Measurements from ENCODE around the gene EIF4G3.
A peak's percentile ranks its signal among the peaks of the same experiment; 100 is the strongest.

EIF4G3 gene

DNA sequence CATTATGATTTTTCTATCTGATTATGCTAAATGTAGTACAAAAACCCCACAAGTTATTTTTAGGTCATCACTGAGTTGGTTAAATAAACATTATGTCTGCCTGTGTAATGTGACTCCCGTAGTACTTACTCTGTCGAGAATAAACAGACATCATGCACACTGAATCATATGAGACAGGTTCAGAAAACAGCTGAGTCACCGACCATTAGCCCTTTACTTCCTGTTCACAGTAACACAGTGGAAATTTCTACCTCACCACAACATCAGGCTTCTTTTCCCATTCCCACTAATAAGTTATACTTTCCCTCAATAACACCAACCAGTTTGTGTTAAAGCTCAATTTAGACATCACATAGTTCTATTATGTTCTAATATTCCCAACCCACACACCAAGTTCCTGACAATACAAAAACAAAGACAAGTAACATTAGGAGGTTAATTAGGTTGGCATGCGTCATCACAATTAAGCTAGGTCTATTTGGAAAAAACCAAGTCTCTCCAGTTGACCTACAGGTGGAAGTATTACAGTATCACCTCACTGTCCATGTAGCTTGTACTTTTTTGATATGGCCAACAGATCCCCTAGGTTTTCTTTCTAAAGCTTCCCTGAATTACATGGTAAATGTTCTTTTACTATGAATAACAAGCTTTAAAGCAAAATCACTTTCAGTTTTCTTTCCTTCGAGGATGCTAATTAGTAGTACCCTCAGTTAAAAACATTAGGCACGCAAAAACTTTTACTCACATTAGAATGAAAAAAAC is 154.2 kb downstream of the EIF4G3 start:
- peak overlapping the region; percentile 10 for H3K4me3 ChIP-seq (ENCODE audit: low read length)

DNA sequence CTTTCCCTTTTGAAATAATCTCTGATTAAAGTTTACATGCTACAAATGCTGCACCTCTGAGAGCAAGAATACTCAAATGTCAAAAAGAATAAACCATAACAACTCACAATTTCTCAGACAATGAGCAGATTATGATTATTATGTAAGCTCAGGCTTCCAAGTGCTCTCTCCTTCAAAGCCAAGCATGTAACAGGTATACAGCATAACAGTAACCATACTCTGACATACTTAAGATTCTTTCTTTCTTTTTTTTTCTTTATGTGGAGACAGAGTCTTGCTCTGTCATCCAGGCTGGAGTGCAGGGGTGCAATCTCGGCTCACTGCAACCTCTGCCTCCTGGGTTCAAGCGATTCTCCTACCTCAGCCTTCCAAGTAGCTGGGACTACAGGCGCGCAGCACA is 155.4 kb downstream of the EIF4G3 start:
- Histone ChIP-seq H3K9ac (ENCODE audit: low read length) (no peak overlapping the region), H3K4me1 (ENCODE audit: control insufficient read depth, insufficient read depth, low read length) (peaks cover 19% of the 10 kb centered on the region), H3K27me3 (ENCODE audit: control insufficient read depth, insufficient read depth, low read length) (no peaks in the 10 kb centered on the region), H3K27ac (ENCODE audit: low read depth, low read length) (no peak overlapping the region), H3K36me3 (ENCODE audit: control insufficient read depth, insufficient read depth, low read length) (no peaks in the 10 kb centered on the region), H3K4me3 (ENCODE audit: low read length) (no peak overlapping the region)

More for the DNA sequence above, 154.2 kb downstream of the EIF4G3 start:
- Histone ChIP-seq H3K9ac (ENCODE audit: low read length) (no peak overlapping the region), H3K4me1 (ENCODE audit: control insufficient read depth, insufficient read depth, low read length) (peaks cover 19% of the 10 kb centered on the region), H3K36me3 (ENCODE audit: control insufficient read depth, insufficient read depth, low read length) (no peaks in the 10 kb centered on the region), H3K27ac (ENCODE audit: low read depth, low read length) (peak overlapping the region; percentile 89), H3K27me3 (ENCODE audit: control insufficient read depth, insufficient read depth, low read length) (no peaks in the 10 kb centered on the region)

DNA sequence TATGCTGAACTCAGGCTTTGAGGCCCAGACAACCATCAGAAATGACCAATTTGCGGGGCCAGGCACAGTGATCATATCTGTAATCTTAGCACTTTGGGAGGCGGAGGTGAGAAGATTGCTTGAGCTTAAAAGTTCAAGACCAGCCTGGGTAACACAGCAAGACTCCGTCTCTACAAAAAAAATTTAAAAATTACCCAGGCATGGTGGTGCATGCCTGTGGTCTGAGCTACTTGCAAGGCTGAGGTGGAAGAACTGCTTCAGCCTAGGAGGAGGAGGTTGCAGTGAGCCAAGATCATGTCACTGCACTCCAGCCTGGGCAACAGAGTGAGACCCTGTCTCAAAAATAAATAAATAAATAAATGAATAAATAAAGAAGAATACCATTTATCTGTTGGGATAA is 156.5 kb downstream of the EIF4G3 start:
- H3K27me3 ChIP-seq (ENCODE audit: control insufficient read depth, insufficient read depth, low read length): no peaks in the 10 kb centered on the region
- H3K36me3 ChIP-seq (ENCODE audit: control insufficient read depth, insufficient read depth, low read length): no peaks in the 10 kb centered on the region

DNA sequence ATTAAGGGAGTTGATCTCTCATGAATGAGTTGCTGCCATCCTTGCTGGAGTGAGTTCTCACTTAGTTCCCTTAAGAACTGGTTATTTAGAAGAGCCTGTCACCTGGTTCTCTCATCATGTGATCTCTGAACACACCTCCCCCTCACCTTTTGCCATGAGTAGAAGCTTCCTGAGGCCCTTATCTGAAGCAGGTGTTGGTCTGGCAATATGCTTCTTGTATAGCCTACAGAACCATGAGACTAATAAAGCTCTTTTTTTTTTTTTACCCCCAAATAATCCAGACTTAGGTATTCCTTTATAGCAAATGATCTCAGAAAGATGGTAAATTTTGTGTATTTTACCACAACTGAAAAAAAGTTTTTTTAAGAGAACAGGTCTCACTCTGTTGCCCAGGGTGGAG is 158.0 kb downstream of the EIF4G3 start:
- H3K27me3 ChIP-seq (ENCODE audit: control insufficient read depth, insufficient read depth, low read length): no peaks in the 10 kb centered on the region
- no peak overlapping the region for H3K27ac ChIP-seq (ENCODE audit: low read depth, low read length)
- peaks cover 19% of the 10 kb centered on the region for H3K4me1 ChIP-seq (ENCODE audit: control insufficient read depth, insufficient read depth, low read length)
- H3K4me3 ChIP-seq (ENCODE audit: low read length): no peak overlapping the region
- no peaks in the 10 kb centered on the region for H3K36me3 ChIP-seq (ENCODE audit: control insufficient read depth, insufficient read depth, low read length)
- no peak overlapping the region for H3K9ac ChIP-seq (ENCODE audit: low read length)

More for the DNA sequence above, 156.5 kb downstream of the EIF4G3 start:
- Histone ChIP-seq H3K4me1 (ENCODE audit: control insufficient read depth, insufficient read depth, low read length) (peaks cover 19% of the 10 kb centered on the region), H3K9ac (ENCODE audit: low read length) (no peak overlapping the region), H3K4me3 (ENCODE audit: low read length) (no peak overlapping the region), H3K27ac (ENCODE audit: low read depth, low read length) (no peak overlapping the region)

DNA sequence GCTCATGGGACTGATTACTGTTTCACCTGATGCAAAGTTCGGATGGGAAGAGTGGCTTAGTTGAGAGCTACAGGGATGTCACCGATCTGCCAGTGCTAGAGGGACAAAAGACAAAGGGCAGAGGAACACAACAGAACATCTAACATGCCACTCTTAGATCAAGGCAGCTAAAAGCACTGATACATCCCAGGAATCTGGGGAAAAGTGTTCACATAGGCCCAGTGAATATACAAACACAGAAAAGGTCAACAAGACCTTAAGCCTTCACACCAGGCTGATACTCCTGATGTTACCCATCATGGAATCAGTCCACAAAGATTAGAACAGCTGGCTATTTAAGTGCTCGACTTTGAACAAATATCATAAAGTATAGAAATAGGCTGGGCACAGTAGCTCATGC is 163.2 kb downstream of the EIF4G3 start:
- no peak overlapping the region for H3K9ac ChIP-seq (ENCODE audit: low read length)
- no peak overlapping the region for H3K27ac ChIP-seq (ENCODE audit: low read depth, low read length)
- H3K4me1 ChIP-seq (ENCODE audit: control insufficient read depth, insufficient read depth, low read length): peaks cover 4% of the 10 kb centered on the region
- no peak overlapping the region for H3K4me3 ChIP-seq (ENCODE audit: low read length)
- H3K27me3 ChIP-seq (ENCODE audit: control insufficient read depth, insufficient read depth, low read length): no peaks in the 10 kb centered on the region
- no peaks in the 10 kb centered on the region for H3K36me3 ChIP-seq (ENCODE audit: control insufficient read depth, insufficient read depth, low read length)

DNA sequence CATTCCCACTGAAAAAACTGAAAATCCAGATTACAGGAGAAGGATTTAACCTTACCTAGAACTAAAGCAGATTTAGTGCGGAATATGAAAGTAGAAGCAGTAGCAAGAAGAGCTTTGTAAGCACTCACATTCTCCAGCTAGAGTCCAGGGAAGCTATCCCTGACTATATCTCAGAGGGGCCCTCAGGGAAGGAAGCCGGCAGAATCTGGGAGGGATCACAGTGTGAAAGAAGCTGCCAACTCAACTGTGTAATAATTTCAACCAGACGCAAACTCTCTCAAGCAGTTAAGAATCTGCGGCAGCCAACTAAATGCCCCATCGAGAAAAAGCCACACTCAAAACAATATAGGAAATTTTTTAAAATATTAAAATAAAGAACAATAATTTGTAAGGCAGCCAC is 163.8 kb downstream of the EIF4G3 start:
- Histone ChIP-seq H3K27ac (ENCODE audit: low read depth, low read length) (no peak overlapping the region), H3K4me1 (ENCODE audit: control insufficient read depth, insufficient read depth, low read length) (peaks cover 4% of the 10 kb centered on the region), H3K9ac (ENCODE audit: low read length) (no peak overlapping the region), H3K27me3 (ENCODE audit: control insufficient read depth, insufficient read depth, low read length) (no peaks in the 10 kb centered on the region), H3K36me3 (ENCODE audit: control insufficient read depth, insufficient read depth, low read length) (no peaks in the 10 kb centered on the region), H3K4me3 (ENCODE audit: low read length) (peak overlapping the region; percentile 3)

DNA sequence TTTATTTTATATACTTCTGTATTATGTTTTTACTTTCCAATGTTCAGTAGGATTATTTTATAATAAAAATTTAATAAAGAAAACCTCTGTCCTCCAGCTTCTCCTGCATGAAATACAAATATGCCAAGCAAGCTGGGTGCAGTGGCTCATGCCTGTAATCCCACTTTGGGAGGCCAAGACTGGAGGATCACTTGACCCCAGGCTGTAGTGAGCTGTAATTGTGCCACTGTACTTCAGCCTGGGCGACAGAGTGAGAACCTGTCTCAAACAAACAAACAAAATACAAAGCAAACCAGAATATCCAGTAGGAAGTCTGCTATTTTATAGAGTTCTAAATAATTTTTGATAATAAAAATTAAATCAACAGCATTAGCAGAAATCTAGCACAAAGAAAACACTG is 168.8 kb downstream of the EIF4G3 start:
- Histone ChIP-seq H3K4me3 (ENCODE audit: low read length) (no peak overlapping the region), H3K27me3 (ENCODE audit: control insufficient read depth, insufficient read depth, low read length) (no peaks in the 10 kb centered on the region), H3K4me1 (ENCODE audit: control insufficient read depth, insufficient read depth, low read length) (no peaks in the 10 kb centered on the region), H3K27ac (ENCODE audit: low read depth, low read length) (no peak overlapping the region), H3K36me3 (ENCODE audit: control insufficient read depth, insufficient read depth, low read length) (no peaks in the 10 kb centered on the region), H3K9ac (ENCODE audit: low read length) (no peak overlapping the region)

DNA sequence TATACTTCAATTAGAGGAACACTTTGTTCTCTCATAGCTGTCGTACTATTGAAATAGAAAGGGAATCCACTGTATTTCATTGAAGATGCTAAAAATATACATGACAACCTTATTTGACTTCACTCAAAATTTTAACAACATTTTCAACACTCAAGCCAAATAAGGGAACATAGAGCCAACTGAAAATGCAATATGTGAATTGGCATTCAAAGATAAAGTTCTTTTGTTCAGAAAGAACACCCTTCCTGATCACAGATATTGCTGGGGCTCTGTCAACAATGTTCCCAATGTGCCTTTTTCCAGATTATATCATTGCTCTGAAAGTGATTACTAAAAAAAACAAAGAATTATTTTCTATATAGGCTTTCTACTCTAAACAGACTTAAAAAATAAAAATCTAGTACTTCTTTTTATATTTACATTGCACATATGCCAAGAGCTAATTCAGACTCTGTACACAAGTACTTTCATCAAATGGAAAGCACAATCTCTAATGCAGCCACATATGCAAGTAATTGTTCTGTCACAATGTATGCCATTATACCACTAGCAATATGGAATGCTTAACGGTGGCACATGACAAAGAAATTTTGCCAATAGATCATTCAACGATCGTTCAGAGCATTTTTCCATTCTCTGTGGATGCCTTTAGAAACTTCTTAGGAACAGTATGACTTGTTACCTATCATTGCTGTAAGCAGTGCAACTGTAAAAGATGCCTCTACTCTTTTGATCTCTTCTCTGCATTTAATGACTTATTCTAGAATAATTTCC is 171.0 kb downstream of the EIF4G3 start:
- Histone ChIP-seq H3K4me3 (ENCODE audit: low read length) (no peak overlapping the region), H3K36me3 (ENCODE audit: control insufficient read depth, insufficient read depth, low read length) (no peaks in the 10 kb centered on the region), H3K27me3 (ENCODE audit: control insufficient read depth, insufficient read depth, low read length) (no peaks in the 10 kb centered on the region), H3K9ac (ENCODE audit: low read length) (no peak overlapping the region), H3K27ac (ENCODE audit: low read depth, low read length) (no peak overlapping the region), H3K4me1 (ENCODE audit: control insufficient read depth, insufficient read depth, low read length) (peaks cover 6% of the 10 kb centered on the region)

DNA sequence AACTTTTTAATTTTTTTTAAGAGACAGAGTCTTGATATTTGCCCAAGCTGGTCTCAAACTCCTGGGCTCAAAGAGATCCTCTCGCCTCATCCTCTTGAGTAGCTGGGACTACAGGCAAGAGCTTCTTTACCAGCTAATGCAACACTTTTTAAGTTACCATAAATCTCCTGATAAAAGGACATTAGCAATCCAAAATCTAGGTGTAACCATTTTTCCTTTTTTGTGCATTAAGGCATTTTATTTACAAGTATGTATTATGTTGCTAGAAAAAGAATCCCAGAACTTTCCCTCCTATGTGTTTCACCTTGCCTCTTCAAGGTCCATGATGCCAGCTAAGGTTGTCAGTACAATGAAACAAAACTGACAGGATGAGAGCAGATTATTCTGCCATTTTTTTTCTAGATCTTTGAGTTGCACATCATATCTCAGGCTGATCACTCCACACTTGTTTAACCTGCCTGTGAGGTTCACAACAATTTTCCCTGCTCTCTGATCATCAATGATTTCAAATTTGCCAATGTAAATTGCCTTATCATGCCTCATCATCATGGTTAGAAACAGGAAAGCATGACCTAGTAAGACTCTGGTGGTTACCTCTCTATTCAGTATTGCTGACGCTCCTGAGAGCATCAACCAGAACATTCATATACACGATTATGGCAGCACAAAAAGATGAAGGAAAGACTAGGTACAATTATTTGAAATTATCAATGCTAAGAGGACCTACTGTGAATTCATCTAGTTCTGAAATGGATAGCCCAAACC is 173.2 kb downstream of the EIF4G3 start:
- H3K36me3 ChIP-seq (ENCODE audit: control insufficient read depth, insufficient read depth, low read length): no peaks in the 10 kb centered on the region
- peaks cover 6% of the 10 kb centered on the region for H3K4me1 ChIP-seq (ENCODE audit: control insufficient read depth, insufficient read depth, low read length)

DNA sequence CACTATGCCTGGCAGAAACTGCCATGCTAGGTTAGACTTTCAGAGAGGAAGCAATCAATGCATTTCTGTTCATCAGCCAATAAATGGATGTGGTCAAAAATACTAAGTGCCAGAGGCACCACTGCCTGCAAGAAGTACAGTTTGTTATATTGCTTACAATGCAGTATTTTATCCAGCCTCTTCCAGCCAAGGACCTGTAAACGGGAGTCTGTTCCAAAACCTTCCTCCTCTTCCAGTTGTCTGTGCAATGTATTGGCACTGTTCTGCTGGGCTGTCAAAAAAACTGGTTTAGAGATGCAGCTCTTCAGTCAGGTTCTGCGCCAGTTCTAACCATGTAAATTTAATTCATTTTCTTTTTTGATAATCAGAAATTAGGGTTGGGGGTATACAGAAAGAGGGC is 175.7 kb downstream of the EIF4G3 start:
- Histone ChIP-seq H3K9ac (ENCODE audit: low read length) (no peak overlapping the region), H3K4me3 (ENCODE audit: low read length) (no peak overlapping the region), H3K4me1 (ENCODE audit: control insufficient read depth, insufficient read depth, low read length) (peaks cover 6% of the 10 kb centered on the region), H3K36me3 (ENCODE audit: control insufficient read depth, insufficient read depth, low read length) (no peaks in the 10 kb centered on the region), H3K27ac (ENCODE audit: low read depth, low read length) (peak overlapping the region; percentile 28), H3K27me3 (ENCODE audit: control insufficient read depth, insufficient read depth, low read length) (no peaks in the 10 kb centered on the region)

More for the DNA sequence above, 173.2 kb downstream of the EIF4G3 start:
- Histone ChIP-seq H3K4me3 (ENCODE audit: low read length) (no peak overlapping the region), H3K9ac (ENCODE audit: low read length) (no peak overlapping the region), H3K27ac (ENCODE audit: low read depth, low read length) (no peak overlapping the region), H3K27me3 (ENCODE audit: control insufficient read depth, insufficient read depth, low read length) (no peaks in the 10 kb centered on the region)

DNA sequence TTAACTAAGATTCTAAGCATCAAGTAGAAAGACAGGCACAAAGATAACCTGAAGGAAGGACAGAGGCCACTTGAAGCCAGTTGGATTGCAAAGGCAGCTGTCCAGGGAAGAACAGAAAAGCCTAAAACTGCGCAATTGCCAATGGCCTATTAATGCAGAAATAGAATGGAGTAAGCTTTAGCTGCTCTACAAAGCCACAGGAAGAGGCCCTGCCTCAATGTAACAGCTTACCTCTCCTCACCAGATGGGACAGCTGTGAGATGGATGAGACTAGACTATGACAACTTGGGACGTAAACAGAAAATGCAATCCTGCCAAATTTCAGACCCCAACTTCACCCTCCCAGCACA is 176.5 kb downstream of the EIF4G3 start:
- H3K27me3 ChIP-seq (ENCODE audit: control insufficient read depth, insufficient read depth, low read length): no peaks in the 10 kb centered on the region
- peaks cover 6% of the 10 kb centered on the region for H3K4me1 ChIP-seq (ENCODE audit: control insufficient read depth, insufficient read depth, low read length)
- no peak overlapping the region for H3K9ac ChIP-seq (ENCODE audit: low read length)
- H3K27ac ChIP-seq (ENCODE audit: low read depth, low read length): no peak overlapping the region
- H3K36me3 ChIP-seq (ENCODE audit: control insufficient read depth, insufficient read depth, low read length): no peaks in the 10 kb centered on the region
- H3K4me3 ChIP-seq (ENCODE audit: low read length): no peak overlapping the region

DNA sequence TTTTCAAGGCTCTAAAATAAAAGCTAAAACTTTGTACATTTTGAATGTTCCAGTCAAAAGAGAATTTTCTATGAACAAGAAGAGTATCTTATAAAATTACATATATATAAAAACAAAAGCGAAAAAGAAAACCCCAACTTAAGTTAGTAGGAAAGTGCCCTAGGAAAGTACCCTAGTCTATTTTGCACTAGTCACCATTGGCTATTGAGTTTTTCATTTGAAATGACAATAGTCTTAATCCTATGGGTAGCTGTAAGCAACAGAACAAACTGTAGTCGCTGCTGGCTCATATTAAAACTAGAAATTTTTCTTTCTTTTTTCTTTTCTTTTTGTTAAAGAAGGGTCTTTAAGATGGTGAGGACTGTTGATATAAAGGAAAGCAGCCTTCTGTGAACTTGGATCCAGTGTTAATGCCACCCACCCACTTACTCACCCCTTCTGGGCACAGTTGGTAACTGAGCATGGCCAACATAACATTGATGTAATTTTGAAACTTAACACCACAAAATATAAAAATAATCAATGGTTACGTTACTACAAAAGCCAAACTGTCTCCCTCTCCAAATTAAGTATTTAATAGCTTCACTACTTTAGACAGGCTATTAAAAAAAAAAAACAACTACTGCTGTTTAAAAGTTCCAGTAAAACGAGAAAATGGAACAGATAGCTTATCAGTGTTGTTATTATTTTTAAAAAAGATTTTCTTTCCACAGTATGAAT is 177.0 kb downstream of the EIF4G3 start:
- H3K36me3 ChIP-seq (ENCODE audit: control insufficient read depth, insufficient read depth, low read length): no peaks in the 10 kb centered on the region
- H3K4me3 ChIP-seq (ENCODE audit: low read length): no peak overlapping the region
- H3K27me3 ChIP-seq (ENCODE audit: control insufficient read depth, insufficient read depth, low read length): no peaks in the 10 kb centered on the region
- H3K27ac ChIP-seq (ENCODE audit: low read depth, low read length): no peak overlapping the region
- H3K9ac ChIP-seq (ENCODE audit: low read length): no peak overlapping the region
- H3K4me1 ChIP-seq (ENCODE audit: control insufficient read depth, insufficient read depth, low read length): peaks cover 6% of the 10 kb centered on the region
